Muscle layer of duodenum (tissue), 2 donors: ENCODE data around the gene CSTB.

Experiments
- H3K27ac ChIP-seq: one replicate; pipeline ENCODE4 v1.7.0; 2013; ENCODE audit warnings: mild to moderate bottlenecking, low read length
- H3K27me3 ChIP-seq: one replicate; pipeline ENCODE4 v1.7.0; 2013; ENCODE audit warnings: low read depth, mild to moderate bottlenecking, control low read depth, low read length
- H3K36me3 ChIP-seq, 2 donors: one replicate each; pipeline ENCODE4 v1.7.0; 2013; ENCODE audit warnings: low read length in 2 of 2, control low read depth in 1 of 2, mild to moderate bottlenecking in 1 of 2; ENCODE audit not compliant: insufficient read depth in 2 of 2, control insufficient read depth in 1 of 2
- H3K4me1 ChIP-seq, 2 donors: one replicate each; pipeline ENCODE4 v1.7.0; 2013; ENCODE audit warnings: low read length in 2 of 2, mild to moderate bottlenecking in 2 of 2, control low read depth in 1 of 2, moderate library complexity in 1 of 2; ENCODE audit not compliant: insufficient read depth in 2 of 2, control insufficient read depth in 1 of 2
- H3K4me3 ChIP-seq, 2 donors: one replicate each; pipeline ENCODE4 v1.7.0; 2013; ENCODE audit warnings: low read length in 2 of 2, low read depth in 1 of 2, mild to moderate bottlenecking in 1 of 2
- H3K9me3 ChIP-seq, 2 donors: one replicate each; pipeline ENCODE4 v1.7.0; 2013; ENCODE audit warnings: low read length in 2 of 2, control low read depth in 1 of 2, mild to moderate bottlenecking in 1 of 2; ENCODE audit not compliant: control insufficient read depth in 1 of 2
- donor health status: healthy.

The CSTB gene

DNA sequence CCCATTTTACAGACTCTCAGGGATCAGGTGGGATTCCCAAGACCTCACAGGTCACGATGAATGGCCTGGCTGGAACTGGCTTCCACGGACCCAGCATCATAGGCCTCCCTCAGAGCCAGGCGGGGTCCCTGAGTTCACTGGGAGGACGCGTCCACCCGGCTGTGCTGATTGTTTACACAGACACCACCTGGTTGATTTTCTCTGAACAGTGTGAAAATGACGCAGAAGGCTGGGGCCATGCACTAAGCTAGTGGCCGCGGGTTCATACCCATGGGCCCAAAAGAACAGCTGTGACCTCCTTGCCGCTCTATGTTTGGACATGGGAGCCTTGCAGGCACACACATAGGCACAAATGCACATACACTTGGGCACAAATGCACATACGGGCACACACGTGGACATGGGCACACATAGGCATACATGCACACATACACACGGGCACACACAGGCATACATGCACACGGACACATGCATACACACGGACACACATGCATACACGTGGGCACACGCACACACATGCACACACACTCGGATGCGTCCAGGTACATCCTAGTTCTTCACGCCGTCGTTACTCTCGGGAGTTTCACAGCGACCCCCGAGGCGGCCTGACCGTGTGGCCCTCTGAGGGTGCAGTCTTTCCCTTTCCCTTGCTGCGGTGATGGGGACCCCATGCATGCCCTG lies 23.2 kb downstream of the CSTB start:
- Histone ChIP-seq H3K36me3 (peaks cover 32 to 82% of the 10 kb centered on the region in 2 donors), H3K27ac (no peak overlapping the region), H3K9me3 (no peaks in the 10 kb centered on the region), H3K27me3 (no peaks in the 10 kb centered on the region), H3K4me3 (no peak overlapping the region), H3K4me1 (peaks cover 0 to 4% of the 10 kb centered on the region in 2 donors)

DNA sequence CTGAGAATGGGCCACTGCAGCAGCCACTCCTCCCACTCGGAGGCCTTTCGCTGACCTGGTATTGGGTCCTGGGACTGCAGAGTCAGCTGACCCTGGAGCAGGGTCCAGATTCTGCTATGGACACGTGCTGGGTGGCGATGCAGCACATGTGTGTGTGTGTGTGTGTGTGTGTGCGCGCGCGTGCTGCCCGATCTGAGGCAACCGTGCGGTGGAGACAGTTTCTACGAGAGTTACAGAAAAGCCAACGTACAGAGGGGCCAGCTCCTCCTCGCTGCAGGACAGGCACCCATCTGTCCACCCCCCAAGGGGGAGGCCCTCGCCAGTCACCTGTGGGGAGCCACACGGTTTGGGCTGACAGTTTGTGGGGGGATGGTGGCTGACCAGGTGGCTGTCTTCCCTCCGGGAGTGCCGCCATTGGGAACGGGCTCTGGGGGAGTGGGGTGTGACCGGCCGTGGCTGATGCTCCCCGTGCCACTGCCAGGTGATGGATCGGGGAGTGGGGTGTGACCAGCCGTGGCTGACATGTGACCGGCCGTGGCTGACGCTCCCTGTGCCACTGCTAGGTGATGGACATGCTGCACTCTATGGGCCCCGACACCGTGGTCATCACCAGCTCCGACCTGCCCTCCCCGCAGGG lies 24.0 kb downstream of the CSTB start:
- Histone ChIP-seq H3K36me3 (peaks cover 37 to 89% of the 10 kb centered on the region in 2 donors), H3K4me1 (no peaks in the 10 kb centered on the region), H3K27me3 (no peaks in the 10 kb centered on the region), H3K27ac (no peak overlapping the region), H3K9me3 (no peaks in the 10 kb centered on the region), H3K4me3 (no peak overlapping the region)

DNA sequence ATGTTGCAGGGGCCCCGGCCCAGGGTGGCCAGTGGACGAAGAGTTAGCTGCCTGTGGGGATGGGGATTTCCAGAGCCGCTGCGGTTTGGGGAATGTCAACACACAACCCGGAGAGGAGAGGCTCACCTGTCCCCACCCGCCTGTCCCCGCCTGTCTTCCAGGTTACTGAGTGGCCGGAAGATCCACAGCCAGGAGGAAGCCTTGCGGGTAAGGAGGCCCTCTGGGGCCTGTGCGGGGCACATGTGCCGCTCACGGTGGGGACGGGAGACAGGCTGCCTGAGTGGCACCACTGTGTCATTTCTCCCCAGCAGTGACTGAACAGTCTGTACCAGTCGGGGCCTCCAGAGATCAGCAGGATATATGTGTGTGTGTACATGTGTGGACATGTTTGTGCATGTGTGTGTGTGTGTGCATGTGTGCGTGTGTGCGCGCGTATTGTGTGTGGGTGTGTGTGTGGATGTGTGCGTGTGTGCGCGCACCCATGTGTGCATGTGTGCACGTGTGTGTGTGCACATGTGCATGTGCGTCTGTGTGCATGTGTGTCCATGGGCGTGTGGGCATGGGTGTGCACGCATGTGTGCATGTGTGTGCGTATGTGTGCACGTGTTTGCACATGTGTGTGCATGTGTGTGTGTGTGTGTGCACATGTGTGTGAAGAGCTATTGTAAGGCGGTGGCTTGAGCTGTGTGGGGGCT lies 25.6 kb downstream of the CSTB start:
- no peak overlapping the region for H3K27ac ChIP-seq
- H3K27me3 ChIP-seq = no peaks in the 10 kb centered on the region
- H3K36me3 ChIP-seq = peaks cover 34 to 88% of the 10 kb centered on the region in 2 donors

DNA sequence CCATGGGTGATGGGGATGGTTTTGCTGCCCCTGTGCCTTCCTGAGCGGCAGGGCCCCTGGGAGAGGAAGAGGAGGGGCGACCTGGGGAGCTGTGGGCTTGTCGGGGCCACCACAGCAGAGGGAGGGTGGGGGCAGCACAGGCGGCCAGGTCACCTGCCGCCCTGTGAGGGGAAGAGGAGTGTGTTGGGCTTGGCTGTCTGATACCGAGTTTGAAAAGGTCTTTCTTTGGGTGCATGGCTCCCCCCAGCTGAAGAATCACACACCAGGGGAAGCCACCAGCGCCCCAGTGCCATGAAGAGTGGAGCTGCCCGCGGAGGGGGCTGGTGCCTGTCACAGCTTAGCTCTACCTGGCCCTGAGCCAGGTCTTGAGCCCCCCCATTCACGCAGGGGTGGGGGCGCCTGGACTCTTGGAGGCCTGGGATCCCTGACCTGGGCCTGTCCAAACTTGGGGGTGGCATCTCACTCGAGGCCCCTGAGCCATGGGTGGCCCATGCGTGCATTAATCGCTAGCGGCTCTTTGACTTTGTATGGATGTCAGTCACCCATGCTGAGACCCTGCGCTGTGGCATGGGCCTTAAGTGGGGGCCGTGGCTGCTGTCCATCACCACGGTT lies 26.4 kb downstream of the CSTB start:
- Histone ChIP-seq H3K27me3 (no peaks in the 10 kb centered on the region), H3K4me3 (no peak overlapping the region), H3K4me1 (no peaks in the 10 kb centered on the region), H3K36me3 (peaks cover 35 to 83% of the 10 kb centered on the region in 2 donors), H3K27ac (no peak overlapping the region), H3K9me3 (no peaks in the 10 kb centered on the region)

More for the DNA sequence above, 25.6 kb downstream of the CSTB start:
- no peaks in the 10 kb centered on the region for H3K9me3 ChIP-seq
- no peaks in the 10 kb centered on the region for H3K4me1 ChIP-seq
- no peak overlapping the region for H3K4me3 ChIP-seq

DNA sequence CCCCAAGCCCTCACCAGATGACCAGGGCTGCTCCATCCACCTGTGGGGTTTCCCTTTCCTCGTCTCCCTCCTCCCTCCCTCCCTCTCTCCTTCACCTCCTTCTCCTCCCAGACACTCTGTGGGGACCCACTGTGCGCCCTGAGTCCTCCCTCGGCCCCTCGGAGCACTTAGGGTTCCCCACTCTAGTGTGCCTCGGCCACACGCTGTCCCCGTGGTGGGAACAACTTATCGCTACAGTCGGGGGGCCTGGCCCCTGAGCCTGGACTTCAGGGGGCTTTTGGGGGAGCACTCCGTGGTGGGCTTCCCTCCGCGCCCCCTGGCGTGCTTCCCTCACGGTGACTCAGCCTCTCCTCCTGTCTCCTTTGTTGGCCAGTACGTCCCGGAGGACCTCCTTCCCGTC lies 27.5 kb downstream of the CSTB start:
- peaks cover 32 to 84% of the 10 kb centered on the region in 2 donors for H3K36me3 ChIP-seq

DNA sequence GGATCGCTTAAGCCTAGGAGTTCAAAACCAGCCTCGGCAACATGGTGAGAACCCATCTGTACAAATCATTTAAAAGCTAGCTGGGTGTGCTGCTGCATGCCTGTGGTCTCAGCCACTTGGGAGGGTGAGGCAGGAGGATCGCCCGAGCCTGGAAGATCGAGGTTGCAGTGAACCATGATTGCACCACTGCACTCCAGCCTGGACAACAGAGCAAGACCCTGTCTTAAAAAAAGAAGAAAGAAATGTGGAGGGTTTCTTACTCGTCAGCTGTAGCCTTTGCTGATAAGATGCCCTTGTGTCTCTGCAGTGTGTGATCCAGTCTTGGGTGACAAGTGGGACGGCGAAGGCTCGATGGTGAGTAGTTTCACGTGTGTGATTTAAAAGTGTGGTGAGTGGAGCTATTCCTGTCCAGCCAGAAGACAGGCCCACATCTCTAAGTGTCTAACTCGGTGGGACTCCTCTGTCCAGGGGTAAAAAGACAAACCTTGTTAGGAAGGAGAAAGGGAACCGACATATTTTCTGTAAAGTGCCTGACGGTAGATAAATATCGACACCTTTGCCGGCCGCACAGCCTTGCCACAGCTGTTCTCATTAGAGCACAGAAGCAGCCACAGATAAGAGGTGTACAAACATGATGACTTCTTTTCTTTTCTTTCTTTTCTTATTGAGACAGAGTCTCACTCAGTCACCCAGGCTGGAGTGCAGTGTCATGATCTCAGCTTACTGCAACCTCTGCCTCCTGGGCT lies 30.2 kb downstream of the CSTB start:
- H3K27me3 ChIP-seq = no peaks in the 10 kb centered on the region
- H3K27ac ChIP-seq = no peak overlapping the region
- H3K4me1 ChIP-seq = no peaks in the 10 kb centered on the region
- H3K9me3 ChIP-seq = no peaks in the 10 kb centered on the region
- no peak overlapping the region for H3K4me3 ChIP-seq
- peaks cover 27 to 63% of the 10 kb centered on the region in 2 donors for H3K36me3 ChIP-seq

More for the DNA sequence above, 27.5 kb downstream of the CSTB start:
- Histone ChIP-seq H3K4me1 (no peaks in the 10 kb centered on the region), H3K9me3 (no peaks in the 10 kb centered on the region), H3K27me3 (no peaks in the 10 kb centered on the region), H3K4me3 (no peak overlapping the region), H3K27ac (no peak overlapping the region)

DNA sequence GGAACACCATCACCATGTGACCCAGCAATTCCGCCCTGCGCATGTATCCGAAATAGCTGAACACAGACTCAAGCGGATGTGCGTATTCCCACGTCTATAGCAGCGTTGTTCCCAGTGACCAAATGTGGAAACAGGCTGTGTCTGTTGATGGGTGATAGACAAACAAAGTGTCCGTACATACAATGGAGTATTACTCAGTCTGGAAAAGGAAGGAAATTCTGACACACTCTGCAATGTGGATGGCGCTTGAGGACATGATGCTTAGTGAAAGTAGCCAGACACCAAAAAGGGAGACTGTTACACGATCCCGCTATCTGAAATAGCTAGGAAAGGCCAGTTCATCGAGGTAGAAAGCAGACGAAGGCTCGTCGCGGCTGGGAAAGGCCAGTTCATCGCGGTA lies 31.4 kb downstream of the CSTB start:
- Histone ChIP-seq H3K4me1 (no peaks in the 10 kb centered on the region), H3K27me3 (no peaks in the 10 kb centered on the region), H3K4me3 (no peak overlapping the region), H3K9me3 (no peaks in the 10 kb centered on the region), H3K36me3 (peaks cover 20 to 55% of the 10 kb centered on the region in 2 donors), H3K27ac (no peak overlapping the region)

DNA sequence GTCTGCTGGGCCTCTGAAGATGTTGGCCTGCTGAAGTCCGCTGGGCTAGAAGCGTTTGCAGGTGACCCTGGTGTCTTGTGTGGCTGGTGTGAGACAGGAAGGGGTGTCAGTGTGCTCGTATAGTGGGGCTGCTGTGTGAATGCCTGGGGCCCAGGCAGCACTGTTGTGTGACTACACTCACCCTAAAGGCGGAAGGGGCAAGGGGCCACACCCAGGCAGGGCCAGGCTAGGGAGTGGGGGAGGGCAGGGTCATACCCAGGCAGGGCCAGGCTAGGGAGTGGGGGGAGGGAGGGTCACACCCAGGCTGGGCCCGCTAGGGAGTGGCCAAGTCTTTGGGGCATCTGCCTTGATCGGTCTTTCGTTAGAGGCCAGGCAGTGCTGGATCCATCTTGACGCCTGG lies 32.2 kb downstream of the CSTB start:
- H3K4me3 ChIP-seq = no peak overlapping the region
- no peaks in the 10 kb centered on the region for H3K9me3 ChIP-seq
- H3K4me1 ChIP-seq = no peaks in the 10 kb centered on the region
- peaks cover 20 to 48% of the 10 kb centered on the region in 2 donors for H3K36me3 ChIP-seq
- H3K27me3 ChIP-seq = no peaks in the 10 kb centered on the region
- no peak overlapping the region for H3K27ac ChIP-seq

DNA sequence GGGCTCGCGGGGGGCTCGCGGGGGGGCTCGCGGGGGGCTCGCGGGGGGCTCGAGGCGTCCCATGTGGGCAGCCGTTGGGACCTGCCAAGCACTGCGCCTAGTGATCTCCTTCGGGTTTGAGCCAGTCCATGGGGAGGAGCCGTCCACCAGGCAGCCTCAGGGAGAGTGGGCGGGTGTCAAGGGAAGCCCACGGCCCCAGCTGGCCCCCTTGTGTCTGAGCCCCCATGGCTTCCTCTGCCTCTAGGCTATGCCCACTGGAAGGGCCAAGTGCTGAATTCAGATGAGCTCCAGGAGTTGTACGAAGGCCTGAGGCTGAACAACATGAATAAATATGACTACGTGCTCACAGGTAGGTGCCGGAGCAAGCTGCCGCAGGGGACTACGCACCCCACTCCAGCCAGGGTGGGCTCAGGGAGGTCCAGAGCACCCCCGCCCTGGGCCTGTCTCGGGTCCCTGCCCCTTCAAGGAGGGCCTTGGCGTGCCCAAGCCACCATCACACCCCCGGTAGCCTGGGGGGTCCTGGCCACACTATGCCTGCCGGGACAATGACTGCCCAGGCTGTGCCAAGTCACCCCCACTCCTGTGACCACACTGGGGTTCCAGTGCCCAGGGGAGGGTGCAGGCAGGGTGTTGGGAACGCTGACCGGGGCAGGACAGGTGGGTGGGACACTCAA lies 34.5 kb downstream of the CSTB start:
- Histone ChIP-seq H3K36me3 (peaks cover 17 to 25% of the 10 kb centered on the region in 2 donors), H3K4me1 (no peaks in the 10 kb centered on the region), H3K9me3 (no peaks in the 10 kb centered on the region), H3K27me3 (no peaks in the 10 kb centered on the region), H3K27ac (no peak overlapping the region), H3K4me3 (no peak overlapping the region)

DNA sequence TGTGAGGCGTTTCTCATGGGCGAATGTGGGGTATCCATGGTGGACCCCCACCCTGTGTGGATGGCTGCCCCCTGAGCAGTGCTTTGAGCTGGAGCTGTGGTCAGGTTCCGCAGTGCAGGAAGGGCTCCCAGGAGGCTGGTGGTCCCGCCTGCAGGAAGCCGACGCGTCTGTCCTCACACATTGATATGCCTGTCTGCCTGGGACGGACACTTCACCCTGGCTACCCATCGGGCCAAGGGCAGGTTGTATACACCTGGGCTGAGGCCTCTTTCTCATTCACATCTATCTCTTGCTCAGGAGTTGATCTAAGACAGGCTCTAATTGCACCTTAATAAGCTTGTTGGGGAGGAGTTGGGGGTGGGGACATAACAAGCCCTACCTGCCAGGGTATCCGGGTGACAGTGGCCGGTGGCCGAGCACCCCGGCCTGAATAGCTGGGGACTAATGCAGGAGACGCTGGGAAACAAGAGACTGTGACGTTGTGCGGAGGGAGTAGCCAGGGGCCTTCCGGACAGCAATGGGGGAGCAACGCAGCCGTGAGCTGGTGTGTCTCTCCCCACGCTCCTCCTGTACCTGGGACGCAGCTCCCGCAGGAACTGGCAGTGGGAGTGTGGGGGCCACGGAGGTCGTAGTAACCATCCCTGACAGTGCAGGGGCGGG lies 35.5 kb downstream of the CSTB start:
- Histone ChIP-seq H3K9me3 (no peaks in the 10 kb centered on the region), H3K36me3 (peaks cover 12 to 16% of the 10 kb centered on the region in 2 donors), H3K4me1 (no peaks in the 10 kb centered on the region), H3K4me3 (no peak overlapping the region), H3K27ac (no peak overlapping the region), H3K27me3 (no peaks in the 10 kb centered on the region)
